ENCODE data around the gene RAB3GAP2.
A peak's percentile ranks its signal among the peaks of the same experiment; 100 is the strongest.
"Not testable (repeated sequence)": the region's sequence is repeated elsewhere in the genome, so short reads cannot be mapped to it uniquely, and the experiment has no call there.

RAB3GAP2 gene

GRCh38 chr1:220221670-220222069 lies 50.6 kb downstream of the RAB3GAP2 start:
- no peak for DNase-seq (ENCODE audit: extremely low spot score)
- ChIA-PET POLR2A (no interaction called here), CTCF (interaction anchor here (0.6 to 1.1 kb wide), 2 partner anchors 75 to 502 kb away, joined by 3 read pairs; no protein-coding TSS in a partner anchor)
- no peak for TF ChIP-seq ELF4 (IDR thresholded peaks at IDR 0.05)
- no peak for TF ChIP-seq FOXA1 (IDR thresholded peaks at IDR 0.05)
- no peak for TF ChIP-seq SUZ12 (IDR thresholded peaks at IDR 0.05)
- TF ChIP-seq, protein P1, sequence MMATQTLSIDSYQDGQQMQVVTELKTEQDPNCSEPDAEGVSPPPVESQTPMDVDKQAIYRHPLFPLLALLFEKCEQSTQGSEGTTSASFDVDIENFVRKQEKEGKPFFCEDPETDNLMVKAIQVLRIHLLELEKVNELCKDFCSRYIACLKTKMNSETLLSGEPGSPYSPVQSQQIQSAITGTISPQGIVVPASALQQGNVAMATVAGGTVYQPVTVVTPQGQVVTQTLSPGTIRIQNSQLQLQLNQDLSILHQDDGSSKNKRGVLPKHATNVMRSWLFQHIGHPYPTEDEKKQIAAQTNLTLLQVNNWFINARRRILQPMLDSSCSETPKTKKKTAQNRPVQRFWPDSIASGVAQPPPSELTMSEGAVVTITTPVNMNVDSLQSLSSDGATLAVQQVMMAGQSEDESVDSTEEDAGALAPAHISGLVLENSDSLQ (IDR thresholded peaks at IDR 0.05), result no peak
- TF ChIP-seq ZNF384 (IDR thresholded peaks at IDR 0.05), result no peak
- TF ChIP-seq BHLHE40 (IDR thresholded peaks at IDR 0.05; ENCODE audit: borderline replicate concordance), result no peak
- TF ChIP-seq NFRKB (IDR thresholded peaks at IDR 0.05), result no peak
- TF ChIP-seq HDGF (IDR thresholded peaks at IDR 0.05; ENCODE audit: borderline replicate concordance), result no peak
- TF ChIP-seq FOXM1 (IDR thresholded peaks at IDR 0.05; ENCODE audit: borderline replicate concordance), result no peak
- no peak for TF ChIP-seq ARNT (IDR thresholded peaks at IDR 0.05)
- TF ChIP-seq L3MBTL2 (conservative IDR thresholded peaks at IDR 0.05), result no peak
- no peak for TF ChIP-seq LEF1 (IDR thresholded peaks at IDR 0.05; ENCODE audit: borderline replicate concordance)
- no peak for TF ChIP-seq TARDBP (IDR thresholded peaks at IDR 0.05)
- TF ChIP-seq SP1 (IDR thresholded peaks at IDR 0.05), result no peak
- no peak for TF ChIP-seq CTBP1 (IDR thresholded peaks at IDR 0.05; ENCODE audit: borderline replicate concordance)
- TF ChIP-seq FOXK2 (IDR thresholded peaks at IDR 0.05), result no peak

GRCh38 chr1:220221269-220221668 lies 51.0 kb downstream of the RAB3GAP2 start:
- ChIA-PET CTCF (interaction anchor here (1.1 kb wide), 1 partner anchor 75 kb away, joined by 3 read pairs; no protein-coding TSS in a partner anchor), POLR2A (no interaction called here)
- no peak for TF ChIP-seq SUZ12 (IDR thresholded peaks at IDR 0.05)
- no peak for TF ChIP-seq ZNF384 (IDR thresholded peaks at IDR 0.05)
- no peak for TF ChIP-seq ELF4 (IDR thresholded peaks at IDR 0.05)
- TF ChIP-seq, protein P1 (IDR thresholded peaks at IDR 0.05), result no peak
- no peak for TF ChIP-seq BHLHE40 (IDR thresholded peaks at IDR 0.05; ENCODE audit: borderline replicate concordance)
- TF ChIP-seq CTBP1 (IDR thresholded peaks at IDR 0.05; ENCODE audit: borderline replicate concordance), result no peak
- no peak for TF ChIP-seq L3MBTL2 (conservative IDR thresholded peaks at IDR 0.05)
- TF ChIP-seq HDGF (IDR thresholded peaks at IDR 0.05; ENCODE audit: borderline replicate concordance), result no peak
- TF ChIP-seq FOXA1 (IDR thresholded peaks at IDR 0.05), result no peak
- no peak for TF ChIP-seq LEF1 (IDR thresholded peaks at IDR 0.05; ENCODE audit: borderline replicate concordance)
- no peak for TF ChIP-seq FOXM1 (IDR thresholded peaks at IDR 0.05; ENCODE audit: borderline replicate concordance)
- TF ChIP-seq FOXK2 (IDR thresholded peaks at IDR 0.05), result no peak
- no peak for TF ChIP-seq ARNT (IDR thresholded peaks at IDR 0.05)
- TF ChIP-seq NFRKB (IDR thresholded peaks at IDR 0.05), result no peak
- no peak for TF ChIP-seq TARDBP (IDR thresholded peaks at IDR 0.05)
- DNase-seq (ENCODE audit: extremely low spot score), result no peak

DNA sequence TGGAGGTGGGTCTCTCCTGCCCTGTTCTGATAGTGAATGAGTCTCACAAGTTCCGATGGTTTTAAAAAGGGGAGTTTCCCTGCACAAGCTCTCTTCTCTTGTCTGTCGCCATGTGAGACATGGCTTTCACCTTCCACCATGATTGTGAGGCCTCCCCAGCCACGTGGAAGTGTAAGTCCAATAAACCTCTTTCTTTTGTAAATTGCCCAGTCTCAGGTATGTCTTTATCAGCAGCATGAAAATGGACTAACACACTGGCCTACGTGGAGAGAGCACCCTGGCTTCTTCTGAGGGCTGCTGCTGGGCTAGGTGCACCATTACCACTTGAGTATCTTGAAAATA lies 51.6 kb downstream of the RAB3GAP2 start:
- DNase-seq (ENCODE audit: extremely low spot score); CTCF ChIA-PET; POLR2A ChIA-PET: not testable (repeated sequence)

- POLR2A ChIA-PET, result no interaction called here
- TF ChIP-seq ELF4 (IDR thresholded peaks at IDR 0.05) (no peak), L3MBTL2 (conservative IDR thresholded peaks at IDR 0.05) (no peak)
- DNase-seq (ENCODE audit: extremely low spot score), result no peak
- CTCF ChIA-PET, result interaction anchor here (0.7 to 1.8 kb wide), 2 partner anchors 76 to 556 kb away, joined by 3 to 8 read pairs; no protein-coding TSS in a partner anchor
Observed at GRCh38 chr1:220219865-220220698, 52.2 kb downstream of the RAB3GAP2 start.

- CTCF ChIA-PET, result interaction anchor here (0.6 to 1.8 kb wide), 8 partner anchors 8 to 457 kb away, joined by 3 to 8 read pairs (median 4); no protein-coding TSS in a partner anchor
- DNase-seq (ENCODE audit: extremely low spot score), result no peak
- POLR2A ChIA-PET, result no interaction called here
- TF ChIP-seq FOXK2 (IDR thresholded peaks at IDR 0.05) (no peak), L3MBTL2 (conservative IDR thresholded peaks at IDR 0.05) (no peak), ZNF384 (IDR thresholded peaks at IDR 0.05) (no peak), TARDBP (IDR thresholded peaks at IDR 0.05) (no peak), FOXA1 (IDR thresholded peaks at IDR 0.05) (no peak), BHLHE40 (IDR thresholded peaks at IDR 0.05; ENCODE audit: borderline replicate concordance) (no peak), CTBP1 (IDR thresholded peaks at IDR 0.05; ENCODE audit: borderline replicate concordance) (no peak), SUZ12 (IDR thresholded peaks at IDR 0.05) (no peak), ARNT (IDR thresholded peaks at IDR 0.05) (no peak), LEF1 (IDR thresholded peaks at IDR 0.05; ENCODE audit: borderline replicate concordance) (no peak), NFRKB (IDR thresholded peaks at IDR 0.05) (no peak), FOXM1 (IDR thresholded peaks at IDR 0.05; ENCODE audit: borderline replicate concordance) (no peak), SP1 (IDR thresholded peaks at IDR 0.05) (no peak), ELF4 (IDR thresholded peaks at IDR 0.05) (no peak), HDGF (IDR thresholded peaks at IDR 0.05; ENCODE audit: borderline replicate concordance) (no peak)
- TF ChIP-seq, protein P1 (IDR thresholded peaks at IDR 0.05), result no peak
Observed at GRCh38 chr1:220219136-220219442, 53.2 kb downstream of the RAB3GAP2 start.

GRCh38 chr1:220218397-220219135 lies 53.7 kb downstream of the RAB3GAP2 start:
- peak; percentile 46 for DNase-seq (ENCODE audit: extremely low spot score)
- CTCF ChIA-PET, result interaction anchor here (0.6 to 1.8 kb wide), 9 partner anchors 9 to 457 kb away, joined by 3 to 8 read pairs (median 3); no protein-coding TSS in a partner anchor
- POLR2A ChIA-PET, result not testable (repeated sequence)

Measured in HEK293T (cell line).